Measurements from ENCODE around the gene KAZALD1. TPM values are rescaled to one million over a fixed set of nuclear protein-coding genes. Genes with fewer than 3 reads are reported as not detected.

KAZALD1 gene, protein sequence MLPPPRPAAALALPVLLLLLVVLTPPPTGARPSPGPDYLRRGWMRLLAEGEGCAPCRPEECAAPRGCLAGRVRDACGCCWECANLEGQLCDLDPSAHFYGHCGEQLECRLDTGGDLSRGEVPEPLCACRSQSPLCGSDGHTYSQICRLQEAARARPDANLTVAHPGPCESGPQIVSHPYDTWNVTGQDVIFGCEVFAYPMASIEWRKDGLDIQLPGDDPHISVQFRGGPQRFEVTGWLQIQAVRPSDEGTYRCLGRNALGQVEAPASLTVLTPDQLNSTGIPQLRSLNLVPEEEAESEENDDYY
- total RNA-seq (2021): 12.5 and 19.2 TPM in 2 replicates
- percentile 52 among the genes with signal in this experiment for Bru-seq, nascent RNA
- BruChase-seq, experiment 1, labeled RNA remaining after a 2-hour chase: percentile 50 among the genes with signal in this experiment
- BruChase-seq, experiment 2, labeled RNA remaining after a 6-hour chase: percentile 53 among the genes with signal in this experiment
- long read RNA-seq, transcript KAZALD1-206 (1 exons, 665 nt): major isoform, 5 of 22 reads
- long read RNA-seq, partial matches to known transcripts: 3 of 22 reads
- long read RNA-seq, other reads (novel, unspliced or antisense): 9 of 22 reads

DNA sequence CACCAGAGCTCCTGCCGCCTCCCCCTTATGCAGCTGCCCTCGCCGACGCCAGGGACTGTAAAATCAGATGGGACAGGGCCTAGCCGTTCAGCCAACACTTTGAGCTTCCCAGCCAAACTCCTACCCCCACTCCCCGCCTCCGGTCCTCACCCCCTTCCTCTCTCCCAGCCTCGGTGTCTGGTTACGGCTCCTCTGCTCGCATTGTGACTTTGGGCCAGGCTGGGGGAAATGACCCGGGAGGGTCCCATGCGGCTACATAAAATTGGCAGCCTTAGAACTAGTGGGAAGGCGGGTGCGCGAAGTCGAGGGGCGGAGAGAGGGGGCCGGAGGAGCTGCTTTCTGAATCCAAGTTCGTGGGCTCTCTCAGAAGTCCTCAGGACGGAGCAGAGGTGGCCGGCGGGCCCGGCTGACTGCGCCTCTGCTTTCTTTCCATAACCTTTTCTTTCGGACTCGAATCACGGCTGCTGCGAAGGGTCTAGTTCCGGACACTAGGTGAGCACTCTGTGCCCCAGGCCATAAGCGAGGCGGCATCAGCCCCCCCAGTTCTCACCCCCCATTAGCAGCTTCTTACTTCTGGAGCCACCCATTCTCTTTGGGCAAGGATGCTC, at the start of gene KAZALD1:
Gene KAZALD1, plus strand, starts transcription at position 366 of the 608 bp plus-strand sequence. CDS start 604 bp downstream, outside the sequence.
- DNase-seq (ENCODE audit: low spot score): peak; percentile 83
- H3K27me3 ChIP-seq (replicated peaks; ENCODE audit: insufficient read depth, low read depth, low read length, poor library complexity): no peaks in the 10 kb centered on the region
- H3K36me3 ChIP-seq (ENCODE audit: insufficient read depth, low read length, poor library complexity, severe bottlenecking): no peaks in the 10 kb centered on the region
- CTCF ChIA-PET: interaction anchor here (0.6 to 1.4 kb wide), 4 partner anchors 8 to 80 kb away, joined by 3 to 10 read pairs (median 6); no protein-coding TSS in a partner anchor
- intact Hi-C loops (cut with micrococcal nuclease; ENCODE audit: unreplicated experiment): loop anchor here (5.0 kb wide), 1 partner anchor 64 kb away; the partner anchor contains the start of gene LZTS2
- peaks cover 72% of the 10 kb centered on the region for H3K4me1 ChIP-seq (ENCODE audit: insufficient read depth, low read length, poor library complexity, severe bottlenecking)
- BruUV-seq (replicated peaks): TSS peak; percentile 74
- peak within 1 kb of the TSS; percentile 73 for H3K4me3 ChIP-seq (ENCODE audit: low read depth, low read length, poor library complexity, severe bottlenecking)
- H3K27ac ChIP-seq (ENCODE audit: low read depth, low read length, poor library complexity, severe bottlenecking): peak within 1 kb of the TSS; percentile 98
- POLR2A ChIA-PET (ENCODE audit: low non-redundant PET): no interaction called here
- H3K9me3 ChIP-seq (ENCODE audit: low read depth, low read length, poor library complexity, severe bottlenecking): no peaks in the 10 kb centered on the region
- TF ChIP-seq, protein P1, sequence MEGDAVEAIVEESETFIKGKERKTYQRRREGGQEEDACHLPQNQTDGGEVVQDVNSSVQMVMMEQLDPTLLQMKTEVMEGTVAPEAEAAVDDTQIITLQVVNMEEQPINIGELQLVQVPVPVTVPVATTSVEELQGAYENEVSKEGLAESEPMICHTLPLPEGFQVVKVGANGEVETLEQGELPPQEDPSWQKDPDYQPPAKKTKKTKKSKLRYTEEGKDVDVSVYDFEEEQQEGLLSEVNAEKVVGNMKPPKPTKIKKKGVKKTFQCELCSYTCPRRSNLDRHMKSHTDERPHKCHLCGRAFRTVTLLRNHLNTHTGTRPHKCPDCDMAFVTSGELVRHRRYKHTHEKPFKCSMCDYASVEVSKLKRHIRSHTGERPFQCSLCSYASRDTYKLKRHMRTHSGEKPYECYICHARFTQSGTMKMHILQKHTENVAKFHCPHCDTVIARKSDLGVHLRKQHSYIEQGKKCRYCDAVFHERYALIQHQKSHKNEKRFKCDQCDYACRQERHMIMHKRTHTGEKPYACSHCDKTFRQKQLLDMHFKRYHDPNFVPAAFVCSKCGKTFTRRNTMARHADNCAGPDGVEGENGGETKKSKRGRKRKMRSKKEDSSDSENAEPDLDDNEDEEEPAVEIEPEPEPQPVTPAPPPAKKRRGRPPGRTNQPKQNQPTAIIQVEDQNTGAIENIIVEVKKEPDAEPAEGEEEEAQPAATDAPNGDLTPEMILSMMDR (conservative IDR thresholded peaks at IDR 0.05; ENCODE audit: low read depth, low read length): no peak
- TF ChIP-seq EZH2 (IDR thresholded peaks at IDR 0.05; ENCODE audit: borderline replicate concordance, low read depth, low read length, poor library complexity, severe bottlenecking): no peak

DNA sequence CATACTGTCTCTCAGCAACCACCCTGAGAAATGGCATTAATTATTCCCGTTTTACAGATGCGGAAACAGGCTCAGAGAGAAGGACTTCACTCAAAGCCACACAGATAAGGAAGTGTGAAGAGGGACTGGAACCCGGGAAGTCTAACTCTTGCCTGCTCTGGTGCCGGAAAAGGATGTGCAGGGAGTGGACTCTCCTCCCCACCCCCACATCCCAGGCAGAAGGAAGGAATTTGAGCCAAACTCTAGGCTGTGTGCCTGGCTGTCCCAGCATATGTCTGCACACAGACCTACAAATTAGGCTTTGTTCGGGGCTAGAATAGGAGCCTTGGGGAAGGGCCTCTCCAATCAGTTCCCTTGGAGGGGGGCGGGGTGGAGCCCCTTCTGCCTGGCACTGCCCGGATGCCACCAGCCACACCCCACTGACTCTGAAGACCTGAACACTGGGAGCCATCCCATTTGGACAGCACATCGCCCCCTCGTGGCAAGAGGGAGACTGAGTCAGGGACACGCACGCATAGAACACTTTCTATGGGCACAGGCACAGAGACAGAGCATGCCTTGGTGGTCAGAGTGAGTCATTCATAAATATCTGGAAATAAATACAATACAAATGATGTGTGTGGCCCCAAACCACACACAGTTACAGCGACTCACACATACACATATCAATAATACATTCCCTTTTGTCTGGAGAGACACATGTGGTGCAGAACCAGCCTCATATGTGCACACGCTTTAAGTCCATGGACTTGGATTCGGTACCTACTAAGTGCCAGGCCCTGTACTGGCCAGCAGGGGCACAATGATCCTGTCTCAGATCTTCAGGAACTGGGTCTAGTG, 49.0 kb upstream of the KAZALD1 start:
- Histone ChIP-seq H3K4me1 (ENCODE audit: insufficient read depth, low read length, poor library complexity, severe bottlenecking) (peaks cover 9% of the 10 kb centered on the region), H3K4me3 (ENCODE audit: low read depth, low read length, poor library complexity, severe bottlenecking) (no peak overlapping the region), H3K27ac (ENCODE audit: low read depth, low read length, poor library complexity, severe bottlenecking) (no peak overlapping the region), H3K9me3 (ENCODE audit: low read depth, low read length, poor library complexity, severe bottlenecking) (no peaks in the 10 kb centered on the region), H3K27me3 (replicated peaks; ENCODE audit: insufficient read depth, low read depth, low read length, poor library complexity) (no peaks in the 10 kb centered on the region), H3K36me3 (ENCODE audit: insufficient read depth, low read length, poor library complexity, severe bottlenecking) (no peaks in the 10 kb centered on the region)
- CTCF ChIA-PET: interaction anchor here (0.5 kb wide), 1 partner anchor 666 kb away, joined by 7 read pairs; the partner anchor contains the start of gene SCD
- BruUV-seq (replicated peaks): no TSS peak
- POLR2A ChIA-PET (ENCODE audit: low non-redundant PET): no interaction called here
- no peak for TF ChIP-seq EZH2 (IDR thresholded peaks at IDR 0.05; ENCODE audit: borderline replicate concordance, low read depth, low read length, poor library complexity, severe bottlenecking)
- TF ChIP-seq, protein P1 (conservative IDR thresholded peaks at IDR 0.05; ENCODE audit: low read depth, low read length): peak; percentile 99
- intact Hi-C loops (cut with micrococcal nuclease; ENCODE audit: unreplicated experiment): loop anchor here (1.0 to 2.0 kb wide), 2 partner anchors 14 to 450 kb away; no protein-coding TSS in a partner anchor
- peak; percentile 95 for DNase-seq (ENCODE audit: low spot score)

Data from A673 (cell line).